ENCODE results near the gene AVPI1.
A peak's percentile ranks its signal among the peaks of the same experiment; 100 is the strongest.
"Not testable (repeated sequence)": the region's sequence is repeated elsewhere in the genome, so short reads cannot be mapped to it uniquely, and the experiment has no call there.

AVPI1 gene

DNA sequence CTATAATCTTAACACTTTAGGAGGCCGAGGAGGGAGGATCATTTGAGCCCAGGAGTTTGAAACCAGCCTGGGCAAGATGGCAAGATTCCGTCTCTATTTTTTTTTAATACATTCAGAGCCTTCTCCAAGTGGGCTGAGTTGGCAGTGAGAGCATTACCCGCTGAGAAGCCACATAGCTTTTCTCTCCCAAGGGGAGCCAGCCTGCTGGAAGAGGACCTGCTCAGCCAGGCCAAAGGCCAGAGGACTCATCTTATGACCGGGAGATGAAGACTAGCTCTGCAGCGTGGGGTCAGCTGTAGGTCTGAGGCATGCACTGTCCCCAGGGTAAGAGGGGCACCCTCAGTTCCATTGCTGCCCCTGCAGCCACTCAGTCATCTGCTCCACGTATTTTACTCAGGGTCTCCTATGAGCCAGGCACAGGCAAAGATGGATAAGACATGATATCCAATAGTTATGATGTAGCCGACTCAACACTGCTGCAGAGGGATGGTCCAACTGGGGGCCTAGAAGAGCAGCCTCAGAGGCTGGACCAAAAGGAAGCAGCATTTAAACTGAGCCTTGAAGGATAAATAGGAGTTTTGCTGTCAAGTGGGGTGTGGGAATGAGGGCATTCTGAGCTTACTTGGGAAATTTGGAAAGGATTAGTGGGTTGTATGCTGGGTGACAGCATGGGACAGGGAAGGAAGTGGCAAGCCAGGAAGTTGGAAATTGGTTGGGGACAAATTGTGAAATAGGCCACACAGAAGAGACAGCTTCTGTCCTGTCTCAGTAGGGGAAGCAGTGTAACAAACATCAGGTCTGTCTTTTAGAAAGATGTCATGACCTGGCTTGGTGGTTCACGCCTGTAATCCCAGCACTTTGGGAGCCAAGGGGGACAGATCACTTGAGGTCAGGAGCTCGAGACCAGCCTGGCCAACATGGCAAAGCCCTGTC is 24.9 kb upstream of the AVPI1 start:
- DNase-seq: no peak

DNA sequence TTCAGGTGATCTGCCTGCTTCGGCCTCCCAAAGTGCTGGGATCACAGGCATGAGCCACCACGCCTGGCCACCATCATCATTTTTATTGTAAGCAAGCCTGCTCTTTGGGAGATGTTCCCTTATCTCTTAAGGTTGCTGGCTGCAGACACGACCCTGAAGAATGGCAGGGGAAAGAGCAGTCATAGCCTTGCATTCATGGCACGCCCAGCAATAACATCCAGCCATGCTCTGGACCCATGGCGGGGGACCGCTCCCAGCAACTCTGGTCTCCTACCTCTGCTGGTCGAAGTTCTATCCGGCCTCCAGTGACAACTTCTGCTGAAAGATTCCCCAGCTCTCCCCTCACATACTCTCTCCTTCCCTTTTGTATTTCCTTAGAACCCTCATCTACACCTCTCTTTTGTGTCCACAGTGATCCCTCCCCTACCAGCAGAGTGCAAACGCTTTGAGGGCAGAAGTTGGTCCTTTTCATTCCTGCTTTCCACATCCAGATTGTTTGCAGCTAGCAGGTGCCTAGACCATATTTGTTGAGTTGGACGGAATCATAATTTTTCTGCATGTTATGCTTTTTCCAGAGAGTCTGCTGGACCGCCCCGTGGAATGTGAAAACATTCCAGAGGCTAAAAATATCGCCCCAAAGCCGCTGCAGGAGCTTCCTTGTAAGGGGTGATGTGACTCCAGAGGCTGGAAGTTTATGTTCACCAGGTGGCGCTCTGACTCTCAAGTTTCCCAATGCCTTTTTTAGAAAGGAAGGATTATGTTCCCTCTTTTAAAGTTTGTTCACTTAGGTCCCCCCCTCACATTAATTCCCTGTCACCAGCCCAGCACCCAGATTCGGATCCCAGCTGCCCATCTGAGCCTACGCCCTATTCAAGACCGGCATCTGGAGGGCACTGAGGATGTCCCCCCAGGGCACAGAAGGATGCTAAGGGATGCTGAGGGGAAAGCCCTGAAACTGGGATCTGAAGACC is 22.2 kb upstream of the AVPI1 start:
- peak; percentile 38 to 43 for DNase-seq

- DNase-seq: no peak
Observed at GRCh38 chr10:97708167-97708566, 21.1 kb upstream of the AVPI1 start.

DNA sequence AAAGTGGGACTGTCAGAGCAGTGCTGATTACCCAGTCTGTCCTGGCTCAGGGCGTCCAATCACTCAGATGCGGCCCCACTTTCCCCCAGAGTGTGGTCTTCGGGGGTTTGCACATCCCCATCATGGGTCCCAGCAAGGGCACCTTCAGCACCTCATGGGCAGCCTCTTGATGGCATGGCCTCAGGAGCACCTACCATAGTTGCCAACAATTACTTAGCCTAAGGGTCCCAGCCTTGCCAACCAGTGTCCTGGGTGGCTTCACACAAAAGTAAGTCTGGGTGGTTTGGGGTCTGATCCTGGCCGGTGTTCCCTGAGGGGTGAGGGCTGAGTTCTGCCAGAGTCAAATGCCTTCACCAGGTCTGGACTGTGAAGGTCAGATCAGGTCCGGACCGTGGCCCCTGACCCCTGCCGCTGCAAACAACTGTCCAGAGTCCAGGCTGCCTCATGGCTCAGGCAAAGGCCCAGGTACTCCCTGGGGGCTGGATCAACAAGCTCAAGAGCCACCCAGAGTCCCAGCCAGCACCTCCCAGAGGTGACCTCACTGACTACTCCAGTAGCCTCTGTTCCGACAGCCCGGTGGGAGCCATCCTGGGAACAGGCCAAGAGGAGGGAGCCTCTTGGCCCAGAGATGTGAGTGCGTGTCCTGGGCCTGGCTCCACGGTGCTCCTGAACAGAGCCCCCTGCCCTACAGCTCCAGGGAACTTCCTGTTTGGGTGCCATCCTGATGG is 20.3 kb upstream of the AVPI1 start:
- no peak for DNase-seq

DNA sequence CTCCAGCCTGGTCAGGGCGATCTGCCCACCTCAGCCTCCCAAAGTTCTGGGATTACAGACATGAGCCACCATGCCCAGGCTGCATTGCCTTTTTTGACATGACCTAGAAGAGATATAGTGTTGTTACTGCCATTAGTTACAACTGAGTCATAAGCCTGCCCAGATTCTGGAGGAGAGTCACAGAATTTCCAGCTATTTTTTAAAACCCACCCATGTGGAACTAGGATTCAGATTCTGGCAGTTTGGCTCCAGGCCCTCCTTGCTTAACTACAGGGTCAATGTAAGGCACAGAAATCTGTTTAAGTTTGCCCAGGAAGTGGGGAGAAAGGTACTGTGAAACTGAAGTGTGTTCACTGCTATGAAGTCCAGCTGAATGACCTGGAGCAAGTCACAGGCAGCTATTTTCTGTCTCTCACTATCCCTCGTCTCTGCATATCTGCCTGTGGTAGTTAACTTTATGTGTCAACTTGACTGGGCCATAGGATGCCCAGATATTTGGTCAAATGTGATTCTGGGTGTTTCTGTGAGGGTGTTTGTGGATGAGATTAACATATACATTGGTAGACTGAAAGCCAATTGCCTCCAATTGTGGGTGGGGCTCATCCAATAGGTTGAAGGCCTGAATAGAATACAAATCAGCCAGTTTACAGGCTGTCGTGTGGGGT is 18.1 kb upstream of the AVPI1 start:
- DNase-seq: no peak

DNA sequence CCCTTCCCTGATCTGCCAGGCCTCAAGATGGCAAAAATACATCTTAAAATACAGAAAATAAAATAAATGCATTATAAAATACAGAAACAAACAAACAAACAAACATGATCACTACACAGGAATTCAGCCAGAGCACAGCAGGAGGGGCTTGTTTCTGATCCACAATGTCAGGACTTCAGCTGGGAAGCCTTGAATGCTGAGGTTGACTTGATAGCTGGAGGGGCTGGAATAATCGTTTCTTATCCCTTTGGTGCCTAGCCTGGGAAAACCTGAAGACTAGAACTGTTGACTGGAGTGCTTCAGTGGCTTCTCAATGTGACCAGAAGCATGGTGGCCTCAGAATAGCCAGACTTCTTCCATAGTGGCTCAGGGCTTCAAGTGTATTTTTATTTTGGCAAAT is 17.3 kb upstream of the AVPI1 start:
- no peak for DNase-seq

- no peak for DNase-seq
Observed at GRCh38 chr10:97703398-97704067, 16.5 kb upstream of the AVPI1 start.

DNA sequence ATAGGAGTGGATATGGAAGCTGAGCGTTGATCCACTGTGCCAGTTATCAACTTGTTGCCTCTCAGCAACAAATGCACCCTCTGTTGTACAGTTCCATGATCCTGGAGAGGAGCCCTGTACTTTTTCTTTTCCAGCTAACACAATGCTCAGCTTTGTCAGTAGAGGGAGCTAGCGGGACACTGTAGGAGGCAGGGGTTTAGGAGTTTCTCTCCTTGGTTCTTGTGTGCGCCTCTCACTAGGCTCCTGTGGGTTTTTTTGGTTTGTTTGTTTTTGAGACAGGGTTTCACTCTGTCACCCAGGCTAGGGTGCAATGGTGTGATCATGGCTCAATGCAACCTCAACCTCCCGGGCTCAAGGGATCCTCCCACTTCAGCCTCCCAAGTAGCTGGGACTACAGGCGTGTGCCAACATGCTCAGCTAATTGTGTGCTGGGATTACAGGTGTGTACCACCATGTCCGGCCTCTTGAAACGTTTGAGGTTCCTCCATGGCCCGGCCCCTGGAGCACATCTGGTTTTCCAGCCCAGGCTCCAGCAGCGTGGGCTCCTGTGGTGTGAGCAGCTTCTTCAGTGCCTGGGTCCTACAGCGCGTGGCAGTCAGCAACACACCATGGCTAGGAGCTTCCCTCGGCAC is 14.5 kb upstream of the AVPI1 start:
- peak; percentile 62 to 78 for DNase-seq

GRCh38 chr10:97698072-97698655 is 11.1 kb upstream of the AVPI1 start:
- not testable (repeated sequence) for DNase-seq

DNA sequence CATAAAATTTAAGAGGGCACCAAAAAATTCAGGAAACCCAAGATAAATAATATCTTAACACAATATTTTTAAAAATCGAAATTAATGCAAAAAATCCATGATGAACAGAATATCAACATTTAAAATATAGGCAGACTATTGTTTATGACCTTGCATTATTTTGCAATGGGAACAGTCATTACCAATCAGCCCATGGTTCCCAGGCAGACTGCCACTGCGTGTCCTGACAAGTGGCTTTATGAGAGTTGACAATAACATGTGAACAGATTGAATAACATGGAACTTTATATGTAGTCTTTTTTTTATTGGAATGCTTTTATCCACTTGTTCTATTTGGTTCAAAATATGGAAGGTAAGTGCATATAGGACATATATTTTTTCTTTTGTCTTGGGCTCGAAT is 3.1 kb upstream of the AVPI1 start:
- DNase-seq: no peak

DNA sequence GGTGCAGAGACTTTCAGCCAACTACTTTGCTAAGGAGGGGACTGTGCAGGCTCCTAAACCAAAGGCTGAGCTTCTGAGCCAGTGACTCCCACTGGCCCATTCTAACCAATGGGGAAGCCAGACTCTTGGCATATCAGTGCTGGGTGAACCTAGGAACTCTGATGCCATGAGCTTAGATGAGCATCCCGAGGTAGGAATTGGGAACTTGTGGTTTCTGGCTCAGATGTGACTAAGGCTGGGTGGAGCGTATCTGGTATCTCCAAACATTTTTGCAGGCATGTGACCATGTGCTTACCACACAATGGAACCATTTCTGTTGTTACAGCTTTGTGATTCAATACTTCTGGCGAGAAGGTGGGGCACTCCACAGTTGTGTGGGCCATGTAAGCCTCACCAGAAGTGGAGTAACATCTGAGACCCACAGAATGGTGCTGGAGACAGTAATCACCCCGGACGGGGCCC is 2.5 kb upstream of the AVPI1 start:
- DNase-seq: no peak

GRCh38 chr10:97687785-97688781 is 1.0 kb upstream of the AVPI1 start:
- DNase-seq: no peak

DNA sequence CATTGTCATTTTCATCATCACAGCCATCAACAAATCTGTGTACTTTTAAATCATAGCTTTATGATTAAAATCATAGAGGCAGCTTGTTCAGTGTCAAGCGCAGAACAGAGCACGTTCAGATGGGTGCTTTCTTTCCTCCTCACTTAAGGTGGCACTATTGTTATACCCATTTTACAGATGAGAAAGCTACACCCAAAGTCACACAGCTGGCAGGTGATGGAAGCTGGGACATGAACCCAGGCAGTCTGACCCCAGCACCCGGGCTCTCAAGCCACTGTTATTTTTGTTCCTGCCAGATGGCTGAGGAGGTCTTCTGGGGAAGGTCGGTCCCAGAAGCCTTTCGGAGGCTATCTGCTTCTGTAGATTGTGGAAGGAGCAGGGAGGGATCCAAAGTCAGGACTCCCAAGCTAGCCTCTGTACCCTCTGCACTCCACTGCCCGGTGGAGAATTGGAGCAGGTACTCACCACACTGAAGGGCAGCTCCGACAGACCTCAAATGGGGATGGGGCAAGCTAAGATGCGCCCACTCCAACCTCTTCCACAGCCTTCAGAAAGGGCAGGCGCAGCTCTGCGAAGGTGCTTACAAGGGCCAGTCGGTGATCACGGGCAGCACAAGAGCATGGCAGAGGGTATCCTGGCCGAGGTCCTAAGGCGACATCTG is 610 bp downstream of the AVPI1 start:
- no peak for DNase-seq

GRCh38 chr10:97685395-97685958 is 1.6 kb downstream of the AVPI1 start:
- no peak for DNase-seq

GRCh38 chr10:97684866-97685394 is 2.1 kb downstream of the AVPI1 start:
- DNase-seq: no peak

- DNase-seq: not testable (repeated sequence)
Observed at GRCh38 chr10:97684368-97684713, 2.7 kb downstream of the AVPI1 start.

DNA sequence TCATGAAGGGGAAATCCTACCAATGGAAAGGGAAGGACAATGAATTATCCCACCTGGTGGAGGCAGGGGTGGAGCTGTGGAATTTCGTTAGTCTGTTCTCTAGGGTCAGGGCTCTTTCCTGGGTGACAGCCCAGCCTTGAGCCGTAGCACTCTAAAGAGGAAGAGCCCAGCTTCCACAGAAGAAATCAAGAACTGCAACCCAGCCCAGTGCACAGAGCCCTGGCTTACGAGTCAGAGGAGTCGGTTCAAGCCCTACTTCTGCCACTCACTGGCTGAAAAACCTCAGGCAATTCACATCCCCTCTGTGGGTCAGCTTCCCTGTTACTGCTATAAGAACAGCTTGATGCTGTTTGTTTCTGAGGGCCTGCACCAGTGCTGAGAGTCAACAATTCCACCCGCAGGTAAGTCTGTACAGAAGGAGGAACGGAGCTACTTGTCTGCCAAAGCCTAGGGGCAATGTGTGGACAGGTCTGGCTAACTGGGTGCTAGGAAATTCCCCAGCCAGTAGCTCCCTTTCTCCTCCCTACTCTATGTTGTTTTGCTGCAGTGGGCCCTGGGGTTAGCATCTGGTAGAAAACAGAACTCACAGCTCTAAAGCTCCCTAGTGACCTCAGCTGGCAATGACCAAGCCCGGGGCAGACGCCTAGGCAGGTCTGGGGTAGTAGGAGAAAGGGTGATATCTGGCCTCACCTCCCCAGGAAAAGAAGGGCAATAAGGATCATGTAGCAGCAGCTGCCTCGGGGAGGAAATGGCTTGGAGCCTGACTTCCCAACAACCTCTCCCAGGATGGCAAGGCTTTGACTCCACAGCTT is 3.3 kb downstream of the AVPI1 start:
- DNase-seq: no peak

Data from hippocampal formation (tissue), 2 donors.